Raji (cell line): ENCODE measurements around the gene ADIG.

Experiments
- POLR2A ChIP-seq: IDR thresholded peaks from 2 replicates; pipeline ENCODE4 v1.6.1; 2011; ENCODE audit warnings: low read depth, low read length, control low read depth; ENCODE audit not compliant: insufficient read depth

Gene ADIG

DNA sequence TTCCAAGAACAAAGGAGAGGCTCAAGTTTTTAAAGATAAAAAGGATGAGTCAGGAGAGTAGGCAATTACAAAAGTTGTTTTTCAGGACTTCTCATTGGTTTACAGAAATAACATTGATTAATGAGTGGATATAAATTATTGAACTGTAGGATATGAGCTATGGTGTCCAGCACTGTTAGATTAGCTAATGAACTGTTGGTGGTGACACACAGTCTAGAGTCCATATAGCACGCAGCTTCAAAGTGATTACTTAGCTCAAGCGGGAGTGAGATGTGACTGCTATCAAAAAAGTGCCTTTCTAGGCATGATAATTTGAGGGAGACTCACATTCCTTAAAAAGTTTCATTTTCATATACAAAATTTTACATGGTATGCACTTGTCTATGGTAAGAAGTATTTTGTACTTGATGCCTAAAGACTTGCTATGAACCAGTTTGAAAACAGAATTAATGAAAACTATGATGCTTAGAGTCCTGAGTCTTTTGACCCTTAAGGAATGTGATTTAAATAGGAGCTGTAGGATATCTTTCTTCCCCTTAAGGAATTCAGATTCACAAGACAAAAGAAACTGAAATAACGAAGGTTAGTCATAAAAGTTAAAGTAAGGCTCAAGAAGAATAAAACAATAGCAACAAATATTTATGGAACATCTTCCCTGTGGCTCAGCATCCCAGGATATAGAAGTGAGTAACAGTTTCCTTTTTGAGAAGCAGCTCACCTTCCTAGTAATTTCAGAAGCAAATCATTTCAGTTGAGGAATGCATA lies 22.2 kb upstream of the ADIG start:
- TF ChIP-seq POLR2A, result no peak

DNA sequence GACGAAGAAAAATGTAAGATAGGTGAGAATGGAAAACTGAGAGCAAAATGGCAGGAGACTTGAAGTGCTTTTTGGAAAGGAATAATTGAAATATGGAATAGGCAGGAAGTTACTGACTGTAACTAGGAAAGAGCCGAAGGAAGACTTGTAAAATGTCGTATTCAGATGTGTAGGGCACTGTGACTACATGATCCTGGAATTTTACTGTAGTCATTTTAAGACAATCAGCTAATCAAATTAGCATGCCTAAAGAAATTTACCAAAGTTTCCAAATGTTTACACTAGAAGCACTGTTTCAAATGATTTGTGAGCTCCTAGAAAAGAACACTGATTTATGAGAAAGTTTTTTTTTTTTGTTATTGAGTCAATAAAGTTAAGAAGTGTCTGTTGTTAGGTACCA lies 21.2 kb upstream of the ADIG start:
- TF ChIP-seq POLR2A, result no peak

DNA sequence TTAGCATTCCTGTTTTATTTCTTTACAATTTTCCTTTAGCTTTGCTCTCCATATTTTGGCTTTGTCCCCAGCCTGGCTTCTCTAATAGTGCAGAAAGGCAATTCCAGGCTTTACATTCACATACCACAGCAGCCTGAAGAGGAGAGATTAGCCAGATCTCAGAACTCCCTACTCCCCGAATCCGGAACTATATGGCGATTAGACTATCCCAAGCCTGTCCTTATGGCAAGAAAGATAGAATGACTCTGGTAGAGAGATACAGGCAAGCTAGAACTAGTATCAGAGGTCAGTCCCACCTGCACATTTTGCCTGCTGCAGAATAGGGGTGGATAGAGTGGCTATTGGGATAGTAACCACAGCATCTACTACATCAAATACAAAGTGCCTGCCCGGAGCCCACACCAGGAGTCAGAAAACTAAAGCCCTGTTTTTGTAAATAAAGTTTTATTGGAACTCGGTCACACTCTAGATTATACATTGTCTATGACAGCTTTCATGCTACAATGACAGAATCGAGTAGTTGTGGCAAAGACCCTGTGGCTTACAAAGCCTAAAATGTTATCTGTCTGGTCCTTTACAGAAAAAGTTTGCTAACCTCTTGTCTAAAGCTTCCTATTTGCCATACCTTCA lies 17.1 kb upstream of the ADIG start:
- TF ChIP-seq POLR2A, result no peak

DNA sequence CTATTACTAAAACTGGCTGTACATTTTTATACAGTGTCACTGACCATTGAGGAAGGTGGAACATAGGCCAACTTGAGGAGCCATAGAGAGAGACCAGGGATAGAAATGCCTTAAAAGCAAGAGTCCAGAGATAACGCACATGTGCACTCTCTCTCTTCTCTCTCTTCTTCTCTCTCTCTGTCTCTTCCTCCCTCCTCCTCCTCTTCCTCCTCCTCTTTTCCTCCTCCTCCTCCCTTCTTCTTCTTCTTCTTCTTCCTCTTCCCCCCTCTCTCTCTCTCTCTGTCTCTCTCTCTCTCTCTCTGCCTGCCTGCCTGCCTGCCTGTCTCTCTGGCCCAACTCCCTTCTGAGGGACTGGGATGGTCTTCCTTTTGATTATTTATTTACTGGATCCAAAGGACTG lies 16.3 kb upstream of the ADIG start:
- no peak for TF ChIP-seq POLR2A

DNA sequence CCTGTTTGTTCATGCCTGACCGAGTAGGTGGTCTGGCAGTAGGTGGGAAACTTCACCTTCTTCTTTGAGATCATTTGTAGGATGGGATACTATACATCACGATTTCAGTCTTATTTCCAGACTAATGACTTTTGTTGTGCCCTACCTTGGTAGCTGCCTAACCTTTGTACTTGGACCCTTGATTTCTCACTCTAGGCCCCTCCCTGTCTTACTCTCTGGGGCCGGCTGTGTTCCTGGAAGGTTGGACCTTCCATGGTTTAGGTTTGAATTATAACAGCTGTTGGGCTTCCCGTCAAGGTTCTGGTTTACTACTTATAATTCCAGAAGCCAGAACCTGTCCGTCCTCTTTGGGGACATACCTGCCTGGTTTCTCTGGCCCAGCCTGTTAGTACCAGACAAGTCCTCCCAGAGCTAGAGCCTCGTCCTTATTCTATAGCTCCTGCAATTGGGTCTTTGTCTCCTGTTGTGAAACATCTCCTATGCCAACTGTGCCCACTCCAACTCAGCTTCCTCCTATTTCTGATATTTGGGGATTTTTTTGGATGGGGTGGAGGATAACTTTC lies 14.9 kb upstream of the ADIG start:
- no peak for TF ChIP-seq POLR2A

DNA sequence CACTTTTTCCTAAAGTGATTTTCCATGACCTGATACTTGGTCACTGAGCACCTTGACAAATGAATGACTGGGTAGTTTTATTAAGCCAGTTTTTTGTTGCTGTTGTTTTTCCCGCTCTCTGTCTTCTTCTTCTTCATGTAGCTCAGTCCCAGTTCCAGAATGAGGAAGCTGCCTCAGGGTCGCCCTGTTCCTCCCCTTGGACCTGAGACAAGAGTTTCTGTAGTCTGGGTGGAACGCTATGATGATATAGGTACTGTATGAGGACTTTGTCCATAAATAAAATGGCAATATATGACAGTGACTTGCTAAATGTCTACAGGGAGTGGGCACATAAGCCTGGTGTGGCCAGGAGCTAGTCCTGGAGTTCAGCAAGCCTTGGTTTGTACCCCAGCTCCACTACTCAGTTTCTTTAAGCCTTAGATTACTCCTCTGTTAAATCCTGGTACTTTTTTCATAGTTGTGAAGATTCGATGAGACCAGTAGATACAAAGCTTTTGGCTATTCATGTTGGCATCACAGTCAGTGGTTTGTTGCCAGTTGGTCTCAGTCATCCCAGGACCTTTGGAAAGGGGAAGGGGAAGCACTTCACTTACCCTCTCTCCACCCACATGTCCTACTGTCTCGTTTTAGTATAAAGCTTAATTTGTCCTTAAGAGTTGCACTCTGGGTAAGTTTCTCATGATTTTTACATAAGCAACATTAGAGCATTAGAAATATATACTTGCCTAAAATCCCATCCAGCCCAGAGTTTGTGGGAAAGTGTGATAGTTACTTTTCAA lies 11.1 kb upstream of the ADIG start:
- TF ChIP-seq POLR2A, result no peak

DNA sequence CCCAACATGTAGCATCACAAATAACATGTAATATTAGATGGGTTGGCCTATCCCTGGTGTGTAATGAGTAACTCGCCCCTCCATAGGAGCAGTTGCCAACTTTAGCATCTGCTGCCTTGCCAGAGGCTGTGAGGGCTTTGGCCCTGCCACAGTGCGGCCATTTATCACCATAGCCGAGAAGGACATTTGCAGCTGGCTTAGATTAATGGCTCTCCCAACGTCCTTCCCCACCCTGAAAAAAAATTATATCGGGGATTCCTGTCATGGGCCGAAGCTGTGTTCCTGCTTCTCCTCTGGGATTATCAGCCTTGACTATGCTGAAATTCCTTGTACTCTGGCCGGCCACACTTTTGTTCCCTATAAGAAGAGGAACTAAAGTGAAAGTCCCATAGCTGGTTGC lies 7.6 kb upstream of the ADIG start:
- no peak for TF ChIP-seq POLR2A

DNA sequence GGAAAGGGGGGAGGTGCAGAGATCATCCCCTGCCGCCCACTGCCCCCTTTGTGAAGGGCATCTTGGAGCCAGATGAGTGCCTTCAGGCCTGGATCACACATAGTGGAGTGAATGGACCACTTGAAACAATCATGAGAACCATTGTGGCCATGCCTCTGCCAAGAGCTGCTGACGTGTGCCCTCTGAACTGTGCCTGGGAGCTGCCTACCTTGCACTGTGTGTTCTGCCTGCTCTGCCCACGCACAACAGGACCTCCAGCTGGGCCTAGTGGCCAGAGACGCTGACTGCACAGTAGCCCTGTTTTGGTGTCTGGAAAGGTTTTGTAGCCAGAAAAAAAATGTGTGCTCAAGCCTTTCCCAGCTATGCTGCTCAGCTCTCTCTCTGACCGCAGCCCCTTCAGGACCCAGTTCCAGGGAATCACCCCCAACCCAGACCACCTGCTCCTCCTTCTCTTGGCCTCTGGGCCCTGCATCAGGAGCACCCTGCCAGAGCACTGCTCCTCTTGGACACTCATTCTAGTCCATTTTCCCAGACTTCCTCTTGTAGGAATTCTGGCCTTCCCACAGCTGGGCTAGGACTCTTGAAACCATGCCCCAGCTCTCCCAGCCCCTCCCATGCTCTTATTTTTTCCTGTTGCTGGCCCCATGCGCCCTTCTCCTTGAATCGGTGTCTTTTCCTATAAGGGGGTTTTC lies 1.6 kb upstream of the ADIG start:
- TF ChIP-seq POLR2A, result no peak

DNA sequence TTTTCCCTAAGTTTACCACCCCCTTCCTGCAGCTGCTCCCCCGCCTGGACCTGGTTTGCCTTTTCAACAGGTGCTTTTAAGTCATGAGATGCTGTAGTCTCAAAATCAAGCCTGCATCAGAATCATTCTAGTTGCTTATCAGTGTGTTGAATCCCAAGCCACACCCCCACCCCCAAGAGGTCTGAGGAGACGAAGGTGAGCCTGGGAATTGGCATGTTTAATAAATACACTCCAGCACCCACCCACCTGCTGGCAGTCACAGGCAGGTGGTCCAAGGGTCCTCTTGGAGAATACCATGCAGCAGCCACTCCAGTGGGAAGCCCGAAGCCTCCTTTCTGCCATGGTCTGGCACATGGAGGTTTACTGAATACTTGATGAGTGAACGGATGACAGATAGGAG lies 1.1 kb upstream of the ADIG start:
- no peak for TF ChIP-seq POLR2A

DNA sequence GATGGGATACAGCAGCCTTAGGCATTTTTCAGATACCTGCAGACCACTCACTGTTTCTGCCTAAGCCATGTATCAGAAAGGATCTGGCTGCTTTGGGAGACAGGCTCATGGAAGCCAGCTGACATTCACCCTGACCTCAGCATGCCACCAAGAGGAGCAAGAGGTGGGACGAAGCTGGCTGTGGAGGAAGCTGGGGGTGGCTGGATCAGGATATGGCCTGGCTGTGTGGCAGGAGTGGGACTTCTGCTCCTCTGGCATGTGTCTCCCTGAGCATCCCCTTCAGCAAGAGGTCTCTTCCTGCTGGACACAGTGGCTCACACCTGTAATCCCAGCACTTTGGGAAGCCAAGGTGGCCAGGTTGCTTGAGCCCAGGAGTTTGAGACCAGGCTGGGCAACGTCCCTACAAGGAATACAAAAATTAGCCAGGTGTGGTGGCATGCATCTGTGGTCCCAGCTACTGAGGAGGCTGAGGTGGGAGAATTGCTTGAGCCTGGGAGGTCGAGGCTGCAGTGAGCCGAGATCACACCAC lies 897 bp downstream of the ADIG start:
- no peak for TF ChIP-seq POLR2A

DNA sequence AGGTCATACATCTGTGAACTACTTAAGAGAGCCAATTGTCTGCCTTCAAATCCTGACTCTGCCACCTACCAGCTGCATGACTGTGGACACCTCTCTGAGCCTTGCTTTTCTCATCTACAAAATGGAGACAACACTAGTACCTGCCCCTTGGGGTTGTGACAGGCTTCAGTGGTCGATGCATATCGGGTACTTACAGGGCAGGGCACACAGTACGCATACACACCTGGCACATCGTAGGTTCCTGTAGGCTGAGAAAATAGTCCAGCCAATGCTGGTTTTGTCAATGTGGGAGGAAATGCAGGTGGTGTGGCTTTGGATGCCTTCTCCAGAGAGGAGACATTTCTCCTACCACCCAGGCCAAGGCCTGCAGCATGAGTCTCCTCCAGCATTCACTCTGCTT lies 2.3 kb downstream of the ADIG start:
- TF ChIP-seq POLR2A, result no peak

DNA sequence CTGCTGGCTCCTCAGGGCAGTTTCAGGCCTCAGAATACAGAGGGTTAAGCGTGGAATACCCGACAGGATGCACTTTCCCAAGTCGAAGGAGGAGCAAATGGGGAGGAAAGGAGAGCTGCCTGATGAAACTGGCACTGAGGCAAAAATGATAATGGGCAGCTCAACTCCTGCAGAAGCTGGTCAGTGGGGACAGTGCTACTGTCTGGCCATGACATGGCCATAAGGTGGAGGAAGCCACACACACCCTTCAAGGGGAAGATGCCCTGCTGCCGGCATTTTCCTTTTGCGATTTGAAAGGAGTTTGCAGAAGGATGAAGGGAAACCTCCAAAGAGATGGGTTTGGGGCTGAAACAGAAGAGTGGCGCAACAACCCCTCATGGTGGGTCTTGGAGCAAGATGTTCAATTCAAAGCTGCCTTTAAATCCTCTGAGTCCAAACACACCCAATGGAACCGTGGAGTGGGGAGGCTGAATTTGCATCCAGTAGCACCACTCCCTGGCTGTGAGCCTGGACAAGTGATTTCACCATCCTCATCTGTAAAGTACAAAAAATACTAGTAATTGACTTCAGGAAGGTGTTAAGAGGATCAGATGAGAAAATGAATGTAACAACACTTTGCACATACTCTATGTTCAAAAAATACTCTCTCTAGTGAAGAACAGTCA lies 3.2 kb downstream of the ADIG start:
- no peak for TF ChIP-seq POLR2A

DNA sequence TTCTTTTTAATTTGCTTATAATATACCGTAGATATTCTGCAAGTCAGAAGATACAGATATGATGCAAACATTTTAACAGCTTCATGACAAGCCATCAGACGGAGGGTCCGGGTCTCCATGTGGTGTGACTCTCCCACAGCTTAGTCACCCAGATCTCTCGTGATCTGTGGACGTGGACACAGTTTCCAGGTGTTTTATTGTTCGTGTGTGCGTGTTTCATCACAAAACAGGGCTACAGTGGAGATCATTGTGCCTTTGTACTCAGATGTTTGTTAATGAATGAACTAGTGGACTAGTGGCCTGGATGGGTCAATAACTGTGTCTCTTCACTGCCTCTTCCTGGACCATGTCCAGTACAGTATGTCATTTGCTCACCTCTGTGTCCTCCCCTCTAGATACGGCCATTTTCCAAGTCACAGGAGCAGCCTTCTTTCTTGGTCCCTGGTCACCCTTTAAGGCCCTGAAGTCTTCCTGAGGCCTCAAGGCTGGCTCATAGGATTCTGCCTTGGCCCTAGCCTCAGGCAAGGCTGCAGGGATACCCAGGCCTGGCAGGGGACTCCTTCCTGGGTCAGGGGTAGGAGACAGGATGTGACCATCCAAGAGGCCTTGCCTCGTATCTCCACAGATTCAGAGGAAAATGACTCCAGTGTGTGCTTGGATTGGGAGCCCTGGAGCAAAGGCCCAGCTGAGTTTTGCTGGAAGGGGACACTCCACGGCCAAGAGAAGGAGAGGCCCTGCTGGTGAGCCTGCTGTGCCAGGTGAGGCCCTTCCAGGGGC lies 4.6 kb downstream of the ADIG start:
- no peak for TF ChIP-seq POLR2A

DNA sequence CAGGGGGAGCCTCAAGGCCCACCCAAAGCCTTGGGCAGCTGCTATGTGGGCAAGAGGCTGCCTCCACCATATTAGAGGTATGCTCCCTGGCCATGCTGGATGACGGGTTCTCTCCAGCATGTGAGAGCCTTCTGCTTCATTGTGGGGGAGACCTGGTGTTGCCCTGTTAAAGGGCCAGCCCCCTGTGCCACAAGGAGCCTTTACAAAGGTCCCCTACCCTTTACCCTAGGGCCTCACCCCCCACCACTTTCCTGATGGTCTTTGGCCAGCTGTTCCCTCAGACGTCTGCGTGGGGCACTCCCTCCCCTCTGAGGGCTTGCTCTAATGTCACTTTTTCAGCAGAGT lies 5.2 kb downstream of the ADIG start:
- no peak for TF ChIP-seq POLR2A
